ENCODE data around the gene FHOD1. TPM values are rescaled to one million over a fixed set of nuclear protein-coding genes. Genes with fewer than 3 reads are reported as not detected.

Gene FHOD1
- total and polyA plus RNA-seq, 9 of the 15 experiments (the other 6 are each of a cell fraction or from before 2014, with no cell fraction given) = 18.7 to 126 (median 32.3) TPM

GRCh38 chr16:67247192-67248072 is at the start of gene FHOD1 (continued):
- no peak for TF ChIP-seq ZNF436 (CRISPR knock-in tag; IDR thresholded peaks at IDR 0.05)
- peak; percentile 84 for TF ChIP-seq SP1 (CRISPR knock-in tag; IDR thresholded peaks at IDR 0.05)
- TF ChIP-seq BRF2 (IDR thresholded peaks at IDR 0.05; ENCODE audit: borderline replicate concordance, insufficient read depth, insufficient read length) = no peak
- no peak; the same call in 1 of the 2 replicates for TF ChIP-seq ZNF263 (CRISPR knock-in tag; IDR thresholded peaks at IDR 0.05; ENCODE audit: borderline replicate concordance)
- TF ChIP-seq, protein P1, sequence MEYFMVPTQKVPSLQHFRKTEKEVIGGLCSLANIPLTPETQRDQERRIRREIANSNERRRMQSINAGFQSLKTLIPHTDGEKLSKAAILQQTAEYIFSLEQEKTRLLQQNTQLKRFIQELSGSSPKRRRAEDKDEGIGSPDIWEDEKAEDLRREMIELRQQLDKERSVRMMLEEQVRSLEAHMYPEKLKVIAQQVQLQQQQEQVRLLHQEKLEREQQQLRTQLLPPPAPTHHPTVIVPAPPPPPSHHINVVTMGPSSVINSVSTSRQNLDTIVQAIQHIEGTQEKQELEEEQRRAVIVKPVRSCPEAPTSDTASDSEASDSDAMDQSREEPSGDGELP (CRISPR knock-in tag; IDR thresholded peaks at IDR 0.05; ENCODE audit: borderline replicate concordance) = peak; percentile 82; the same call in 1 of the 2 replicates
- TF ChIP-seq EWSR1 (IDR thresholded peaks at IDR 0.05; ENCODE audit: borderline replicate concordance, low read depth, partially characterized antibody) = no peak
- 0 out of 2 replicates have a peak, but pooled peaks have one; percentile 56 for TF ChIP-seq ZBTB43 (CRISPR knock-in tag; IDR thresholded peaks at IDR 0.05)
- TF ChIP-seq MTA1 (IDR thresholded peaks at IDR 0.05; ENCODE audit: borderline replicate concordance) = no peak
- peak; percentile 43; the same call in 1 of the 2 replicates for TF ChIP-seq RNF2 (IDR thresholded peaks at IDR 0.05)
- TF ChIP-seq E2F6 (IDR thresholded peaks at IDR 0.05; ENCODE audit: borderline replicate concordance in 1 of 2, extremely low read depth in 1 of 2, insufficient read depth in 1 of 2, insufficient read length in 1 of 2, low read depth in 1 of 2, low read length in 1 of 2, poor library complexity in 1 of 2, severe bottlenecking in 1 of 2) = peak; percentile 97 to 99
- peak; percentile 90 for TF ChIP-seq POLR2A (conservative IDR thresholded peaks at IDR 0.05)

Measured in K562 (cell line).